Activated B cell treated with CpG ODN at 0.5 μM for 24 hours (primary cell): ENCODE results near the gene UQCRC2. TPM values are rescaled to one million over a fixed set of nuclear protein-coding genes. Genes with fewer than 3 reads are reported as not detected.
"Not testable (repeated sequence)": the region's sequence is repeated elsewhere in the genome, so short reads cannot be mapped to it uniquely, and the experiment has no call there.

Experiments used
- ATAC-seq: fragments of 200-7000 bp; cut with Tn5 transposase; one replicate; pipeline ENCODE4 v1.10.0; 2021; ENCODE audit warnings: low read depth, mild to moderate bottlenecking, moderate library complexity
- CTCF ChIA-PET: fragments of 350-600 bp; sonication (Branson Sonifier 250); formaldehyde crosslinking; loops from one replicate; lab custom pipeline; 2021; ENCODE audit warnings: antibody characterized with exemption; lab: Charles Lee
- POLR2A ChIA-PET: fragments of 350-600 bp; sonication (Branson Sonifier 250); formaldehyde crosslinking; loops from one replicate; lab custom pipeline; 2021; ENCODE audit warnings: antibody characterized with exemption; lab: Charles Lee
- DNase-seq: peaks from one replicate; pipeline ENCODE4 v3.0.0; 2022
- H3K27ac Mint-ChIP-seq: one replicate; pipeline ENCODE4 v1.8.0; 2020; ENCODE audit warnings: mixed read lengths
- H3K27me3 Mint-ChIP-seq: one replicate; pipeline ENCODE4 v1.8.0; 2021; ENCODE audit warnings: mixed read lengths
- H3K36me3 Mint-ChIP-seq: one replicate; pipeline ENCODE4 v1.8.0; 2021; ENCODE audit warnings: low read depth, mixed read lengths
- H3K4me1 Mint-ChIP-seq: one replicate; pipeline ENCODE4 v1.8.0; 2021; ENCODE audit warnings: mixed read lengths
- H3K4me3 Mint-ChIP-seq: one replicate; pipeline ENCODE4 v1.8.0; 2020; ENCODE audit warnings: mild to moderate bottlenecking, mixed read lengths
- H3K9me3 Mint-ChIP-seq: one replicate; pipeline ENCODE4 v1.8.0; 2020; ENCODE audit warnings: mixed read lengths
- CTCF ChIP-seq: fragments of 200-600 bp; IDR thresholded peaks from one replicate; pipeline ENCODE4 v1.8.0; 2022; ENCODE audit warnings: antibody characterized with exemption, mild to moderate bottlenecking
- intact Hi-C: fragments of 100-400 bp; cut with micrococcal nuclease; formaldehyde crosslinking; loops from one replicate; pipeline ENCODE4 v1.15.1; 2024
- total RNA-seq: library from RNA; stranded (reverse); gene quantifications from 2 replicates; pipeline ENCODE4 v1.2.3, GENCODE V29; 2022

UQCRC2 gene
- total RNA-seq, result 207 and 230 TPM in 2 replicates

- DNase-seq, result peak; percentile 76
- H3K36me3 Mint-ChIP-seq, result peaks cover 33% of the 10 kb centered on the region
- no peaks in the 10 kb centered on the region for H3K27me3 Mint-ChIP-seq
- peaks cover 65% of the 10 kb centered on the region for H3K4me1 Mint-ChIP-seq
- no peaks in the 10 kb centered on the region for H3K9me3 Mint-ChIP-seq
- peak; percentile 89 for ATAC-seq
- peak within 1 kb of the TSS; percentile 98 for H3K4me3 Mint-ChIP-seq
- H3K27ac Mint-ChIP-seq, result peak within 1 kb of the TSS; percentile 98
- CTCF ChIA-PET, result interaction anchor here (0.7 to 1.4 kb wide), 3 partner anchors 49 to 235 kb away, joined by 3 to 4 read pairs (median 3); no protein-coding TSS in a partner anchor
- TF ChIP-seq CTCF, result no peak
- intact Hi-C loops, result loop anchor here (1.0 to 5.0 kb wide), 5 partner anchors 133 to 356 kb away; partner anchors contain the start of genes METTL9 and POLR3E
- POLR2A ChIA-PET, result interaction anchor here (0.6 to 2.3 kb wide), 14 partner anchors 52 to 1604 kb away, joined by 3 to 24 read pairs (median 4); partner anchors contain the start of genes EARS2, EEF2K, MOSMO and UBFD1
These were observed at the start of gene UQCRC2 for GRCh38 chr16:21952793-21953540. TSS of gene UQCRC2 (plus strand) at chr16:21953361. CDS start at chr16:21953424, 63 bp downstream.

GRCh38 chr16:21932650-21933049 is 20.5 kb upstream of the UQCRC2 start:
- intact Hi-C loops, CTCF ChIA-PET, H3K4me3 Mint-ChIP-seq, H3K36me3 Mint-ChIP-seq, POLR2A ChIA-PET, H3K27ac Mint-ChIP-seq, ATAC-seq, DNase-seq, H3K4me1 Mint-ChIP-seq, H3K27me3 Mint-ChIP-seq, H3K9me3 Mint-ChIP-seq: not testable (repeated sequence)

GRCh38 chr16:21933316-21933715 is 19.8 kb upstream of the UQCRC2 start:
- H3K4me1 Mint-ChIP-seq, H3K36me3 Mint-ChIP-seq, H3K27ac Mint-ChIP-seq, DNase-seq, H3K27me3 Mint-ChIP-seq, intact Hi-C loops, POLR2A ChIA-PET, ATAC-seq, CTCF ChIA-PET, H3K4me3 Mint-ChIP-seq, H3K9me3 Mint-ChIP-seq: not testable (repeated sequence)

- CTCF ChIA-PET, DNase-seq, H3K27me3 Mint-ChIP-seq, intact Hi-C loops, H3K9me3 Mint-ChIP-seq, H3K27ac Mint-ChIP-seq, H3K4me3 Mint-ChIP-seq, ATAC-seq, H3K36me3 Mint-ChIP-seq, POLR2A ChIA-PET, H3K4me1 Mint-ChIP-seq: not testable (repeated sequence)
These were observed 19.4 kb upstream of the UQCRC2 start for GRCh38 chr16:21933790-21934189.

- POLR2A ChIA-PET, H3K36me3 Mint-ChIP-seq, CTCF ChIA-PET, H3K4me3 Mint-ChIP-seq, DNase-seq, H3K27me3 Mint-ChIP-seq, H3K27ac Mint-ChIP-seq, intact Hi-C loops, H3K4me1 Mint-ChIP-seq, ATAC-seq, H3K9me3 Mint-ChIP-seq: not testable (repeated sequence)
These were observed 16.9 kb upstream of the UQCRC2 start for GRCh38 chr16:21936216-21936615.

GRCh38 chr16:21937336-21937829 is 15.8 kb upstream of the UQCRC2 start:
- ChIA-PET CTCF (interaction anchor here (0.7 kb wide), 1 partner anchor 145 kb away, joined by 3 read pairs; no protein-coding TSS in a partner anchor), POLR2A (no interaction called here)
- no peak for ATAC-seq
- no peak for DNase-seq
- Mint-ChIP-seq H3K36me3 (peaks cover 1% of the 10 kb centered on the region), H3K4me1 (peaks cover 10% of the 10 kb centered on the region), H3K4me3 (no peak overlapping the region), H3K27me3 (peaks cover 2% of the 10 kb centered on the region), H3K27ac (no peak overlapping the region), H3K9me3 (no peaks in the 10 kb centered on the region)
- intact Hi-C loops, result no loop called here
- TF ChIP-seq CTCF, result no peak

- ChIA-PET POLR2A (no interaction called here), CTCF (no interaction called here)
- no peak overlapping the region for H3K4me3 Mint-ChIP-seq
- no peaks in the 10 kb centered on the region for H3K27me3 Mint-ChIP-seq
- H3K36me3 Mint-ChIP-seq, result no peaks in the 10 kb centered on the region
- DNase-seq, result no peak
- no peaks in the 10 kb centered on the region for H3K9me3 Mint-ChIP-seq
- no peak for ATAC-seq
- no peak for TF ChIP-seq CTCF
- intact Hi-C loops, result no loop called here
- H3K27ac Mint-ChIP-seq, result no peak overlapping the region
- no peaks in the 10 kb centered on the region for H3K4me1 Mint-ChIP-seq
These were observed 12.6 kb upstream of the UQCRC2 start for GRCh38 chr16:21940570-21940969.
